Esophagus squamous epithelium (tissue), 5 donors: ENCODE measurements around the gene AHNAK. TPM values are rescaled to one million over a fixed set of nuclear protein-coding genes. Genes with fewer than 3 reads are reported as not detected.

ENCODE experiments used
- DNase-seq: peaks from one replicate; lab custom pipeline; 2025; lab: John Stamatoyannopoulos, UW
- H3K27ac ChIP-seq, 4 donors: fragments of 200-600 bp; sonication (generic); one replicate each; pipeline ENCODE4 v1.5.1; 2016 to 2019; ENCODE audit warnings: mild to moderate bottlenecking in 1 of 4
- H3K27me3 ChIP-seq, 4 donors: fragments of 200-600 bp; sonication (generic); 1 replicate in 3 of 4; 2 replicates in 1 of 4; pipeline versions ENCODE4 v1.5.1 to v1.6.0; 2017 to 2021; ENCODE audit warnings: antibody characterized with exemption in 1 of 4
- H3K36me3 ChIP-seq, 3 donors: fragments of 200-600 bp; sonication (generic); one replicate each; pipeline ENCODE4 v1.5.1; 2016 to 2019
- H3K4me1 ChIP-seq, 3 donors: fragments of 200-600 bp; sonication (generic); one replicate each; pipeline ENCODE4 v1.5.1; 2017 to 2019
- H3K4me3 ChIP-seq, 4 donors: fragments of 200-600 bp; sonication (generic); 1 replicate in 3 of 4; 2 replicates in 1 of 4; pipeline ENCODE4 v1.5.1; 2016 to 2019; ENCODE audit warnings: mild to moderate bottlenecking in 2 of 4, moderate library complexity in 1 of 4
- H3K9me3 ChIP-seq, 3 donors: fragments of 200-600 bp; sonication (generic); one replicate each; pipeline ENCODE4 v1.5.1; 2016 to 2019
- CTCF ChIP-seq, 6 experiments: fragments of 450-650 bp in 4 of 6; fragments of 200-600 bp in 2 of 6; sonication (generic) in 2 of 6; IDR thresholded peaks; one replicate each; pipeline ENCODE4 v1.5.1; 2016 to 2019; ENCODE audit warnings: antibody characterized with exemption in 6 of 6, mild to moderate bottlenecking in 4 of 6, moderate library complexity in 4 of 6
- POLR2A ChIP-seq, 4 donors: fragments of 450-650 bp; IDR thresholded peaks; one replicate each; pipeline ENCODE4 v1.6.1; 2017; ENCODE audit warnings: antibody characterized with exemption in 4 of 4, mild to moderate bottlenecking in 4 of 4, moderate library complexity in 3 of 4
- WGBS, 2 donors: methylation state at CpG; one replicate each; pipeline ENCODE4 v1.1.5; 2018; 5-methylcytosine and 5-hydroxymethylcytosine counted together
- intact Hi-C: fragments of 100-400 bp; cut with DNase I; formaldehyde crosslinking; loops from one replicate; pipeline ENCODE4 v1.15.0; 2022
- total RNA-seq, 4 donors: library from RNA; depleted of rRNA; stranded (reverse); fragments of >200 nt; gene quantifications; one replicate each; pipeline ENCODE4 v1.1.0, GENCODE V29; 2016
- donor health status: DM: yes; HTN: yes; CAD: no.

AHNAK gene
- total RNA-seq, 4 donors from 2014 or later, result 695 to 1,250 (median 954) TPM

GRCh38 chr11:62395885-62396551, 150.6 kb downstream of the AHNAK start:
- no peak for TF ChIP-seq POLR2A (IDR thresholded peaks at IDR 0.05)
- TF ChIP-seq CTCF (IDR thresholded peaks at IDR 0.05), result no peak
- Histone ChIP-seq H3K4me3 (no peak overlapping the region), H3K27me3 (no peaks in the 10 kb centered on the region), H3K27ac (peak overlapping the region; percentile 64 to 91 (median 82)), H3K36me3 (no peaks in the 10 kb centered on the region), H3K4me1 (peaks cover 46 to 77% (median 48%) of the 10 kb centered on the region in 3 donors), H3K9me3 (no peaks in the 10 kb centered on the region)
- intact Hi-C loops, result loop anchor here (5.0 kb wide), 1 partner anchor 161 kb away; no protein-coding TSS in a partner anchor
- WGBS, 2 donors, result 80 to 83% methylated on average over 5 of the region's 10 CpGs
- no peak for DNase-seq

GRCh38 chr11:62394825-62395538, 151.6 kb downstream of the AHNAK start:
- Histone ChIP-seq H3K27me3 (no peaks in the 10 kb centered on the region), H3K9me3 (no peaks in the 10 kb centered on the region), H3K4me3 (peak overlapping the region; percentile 8 to 56 (median 39)), H3K36me3 (no peaks in the 10 kb centered on the region), H3K4me1 (peaks cover 36 to 67% (median 37%) of the 10 kb centered on the region in 3 donors), H3K27ac (peak overlapping the region; percentile 73 to 91 (median 88))
- peak; percentile 53 to 86 (median 72) for TF ChIP-seq CTCF (IDR thresholded peaks at IDR 0.05)
- TF ChIP-seq POLR2A (IDR thresholded peaks at IDR 0.05), result no peak
- intact Hi-C loops, result loop anchor here (5.0 kb wide), 1 partner anchor 162 kb away; no protein-coding TSS in a partner anchor
- WGBS, 2 donors, result 9 to 12% methylated on average over 14 of the region's 14 CpGs
- no peak for DNase-seq

GRCh38 chr11:62393735-62394134, 152.9 kb downstream of the AHNAK start:
- H3K4me3 ChIP-seq, result no peak overlapping the region
- DNase-seq, result no peak
- no peak overlapping the region for H3K27ac ChIP-seq
- H3K36me3 ChIP-seq, result no peaks in the 10 kb centered on the region
- no peaks in the 10 kb centered on the region for H3K9me3 ChIP-seq
- intact Hi-C loops, result no loop called here
- 53 to 62% methylated on average over 5 of the region's 5 CpGs for WGBS, 2 donors
- peaks cover 23 to 54% (median 25%) of the 10 kb centered on the region in 3 donors for H3K4me1 ChIP-seq
- no peaks in the 10 kb centered on the region for H3K27me3 ChIP-seq
- no peak for TF ChIP-seq CTCF (IDR thresholded peaks at IDR 0.05)
- no peak for TF ChIP-seq POLR2A (IDR thresholded peaks at IDR 0.05)

GRCh38 chr11:62393061-62393611, 153.5 kb downstream of the AHNAK start:
- TF ChIP-seq CTCF (IDR thresholded peaks at IDR 0.05), result peak in 3 of 6 experiments; percentile 22 to 38 (median 31)
- TF ChIP-seq POLR2A (IDR thresholded peaks at IDR 0.05), result no peak
- H3K36me3 ChIP-seq, result no peaks in the 10 kb centered on the region
- no peak overlapping the region for H3K4me3 ChIP-seq
- DNase-seq, result no peak
- H3K27ac ChIP-seq, result no peak overlapping the region
- H3K4me1 ChIP-seq, result peaks cover 17 to 48% (median 19%) of the 10 kb centered on the region in 3 donors
- no peaks in the 10 kb centered on the region for H3K27me3 ChIP-seq
- H3K9me3 ChIP-seq, result no peaks in the 10 kb centered on the region
- intact Hi-C loops, result no loop called here
- WGBS, 2 donors, result 35 to 41% methylated on average over 12 of the region's 12 CpGs

GRCh38 chr11:62392506-62392905, 154.1 kb downstream of the AHNAK start:
- 73 to 84% methylated on average over 3 of the region's 3 CpGs for WGBS, 2 donors
- Histone ChIP-seq H3K4me3 (no peak overlapping the region), H3K27me3 (no peaks in the 10 kb centered on the region), H3K9me3 (no peaks in the 10 kb centered on the region), H3K36me3 (no peaks in the 10 kb centered on the region), H3K4me1 (peaks cover 13 to 42% (median 14%) of the 10 kb centered on the region in 3 donors), H3K27ac (no peak overlapping the region)
- TF ChIP-seq POLR2A (IDR thresholded peaks at IDR 0.05), result no peak
- no peak for TF ChIP-seq CTCF (IDR thresholded peaks at IDR 0.05)
- no peak for DNase-seq
- intact Hi-C loops, result no loop called here
